IMR-90 (cell line): Measurements from ENCODE around the gene KCTD20. TPM values are rescaled to one million over a fixed set of nuclear protein-coding genes. Genes with fewer than 3 reads are reported as not detected.

ENCODE experiments used
- ATAC-seq: fragments of 200-7000 bp; cut with Tn5 transposase; 2 replicates; pipeline ENCODE4 v1.9.1; 2020; ENCODE audit warnings: low read depth, mild to moderate bottlenecking, moderate library complexity
- BruUV-seq: library from RNA; stranded (reverse); fragments of 400-500 nt; replicated peaks from 2 replicates; lab custom pipeline; 2021; lab: Mats Ljungman, UMichigan
- CTCF ChIA-PET: fragments of 300-600 bp; formaldehyde crosslinking; extraction: SDS; loops from one replicate; lab custom pipeline; 2021; ENCODE audit warnings: antibody characterized with exemption; lab: Yijun Ruan, JAX
- POLR2A ChIA-PET: fragments of 300-600 bp; sonication (Branson Sonifier 250); formaldehyde crosslinking; loops from one replicate; lab custom pipeline; 2022; ENCODE audit warnings: antibody characterized with exemption; ENCODE audit not compliant: unreplicated experiment; lab: Charles Lee
- DNase-seq: peaks from one replicate; pipeline ENCODE4 v3.0.0; 2013
- H2AFZ ChIP-seq: replicated peaks from 2 replicates; pipeline ENCODE3; 2013; ENCODE audit warnings: low read length, mild to moderate bottlenecking; ENCODE audit not compliant: poor library complexity
- H2AK5ac ChIP-seq: 2 replicates; pipeline ENCODE4 v1.6.1; 2013; ENCODE audit warnings: low read depth, low read length, inconsistent platforms
- H2AK9ac ChIP-seq: replicated peaks from 2 replicates; pipeline ENCODE3; 2013; ENCODE audit warnings: mild to moderate bottlenecking, low read depth, low read length, moderate library complexity; ENCODE audit not compliant: poor library complexity
- H2BK120ac ChIP-seq: 2 replicates; pipeline ENCODE4 v1.6.1; 2013; ENCODE audit warnings: low read depth, low read length, inconsistent platforms
- H2BK15ac ChIP-seq: 3 replicates; pipeline ENCODE4 v1.6.1; 2013; ENCODE audit warnings: low read depth, low read length, inconsistent platforms
- H2BK20ac ChIP-seq: 2 replicates; pipeline ENCODE4 v1.6.1; 2013; ENCODE audit warnings: low read depth, mild to moderate bottlenecking, inconsistent platforms, low read length, moderate library complexity
- H2BK5ac ChIP-seq: 2 replicates; pipeline ENCODE4 v1.6.1; 2013; ENCODE audit warnings: mild to moderate bottlenecking, low read depth, low read length, inconsistent platforms; ENCODE audit not compliant: poor library complexity, severe bottlenecking
- H3K14ac ChIP-seq: replicated peaks from 2 replicates; pipeline ENCODE4 v1.6.1; 2013; ENCODE audit warnings: low read depth, low read length, inconsistent platforms
- H3K18ac ChIP-seq: 2 replicates; pipeline ENCODE4 v1.6.1; 2013; ENCODE audit warnings: low read depth, low read length, control low read depth
- H3K23ac ChIP-seq: 2 replicates; pipeline ENCODE4 v1.6.1; 2013; ENCODE audit warnings: low read depth, low read length, inconsistent platforms
- H3K27ac ChIP-seq: 2 replicates; pipeline ENCODE4 v1.5.1; 2013; ENCODE audit warnings: mild to moderate bottlenecking, control low read depth, low read length; ENCODE audit not compliant: insufficient read depth
- H3K27me3 ChIP-seq: 2 replicates; pipeline ENCODE4 v1.6.1; 2013; ENCODE audit warnings: low read length; ENCODE audit not compliant: control insufficient read depth, insufficient read depth
- H3K36me3 ChIP-seq: 2 replicates; pipeline ENCODE4 v1.6.1; 2013; ENCODE audit warnings: low read length, mixed read lengths; ENCODE audit not compliant: control insufficient read depth, insufficient read depth
- H3K4ac ChIP-seq: 2 replicates; pipeline ENCODE4 v1.6.1; 2013; ENCODE audit warnings: low read depth, low read length, inconsistent platforms
- H3K4me1 ChIP-seq: 2 replicates; pipeline ENCODE4 v1.6.1; 2013; ENCODE audit warnings: low read length, mixed read lengths; ENCODE audit not compliant: control insufficient read depth, insufficient read depth
- H3K4me2 ChIP-seq: 2 replicates; pipeline ENCODE4 v1.6.1; 2013; ENCODE audit warnings: low read depth, mild to moderate bottlenecking, control low read depth, low read length, moderate library complexity
- H3K4me3 ChIP-seq: 2 replicates; pipeline ENCODE4 v1.5.1; 2013; ENCODE audit warnings: low read depth, mild to moderate bottlenecking, control low read depth, low read length, moderate library complexity; ENCODE audit not compliant: insufficient read depth
- H3K56ac ChIP-seq: 2 replicates; pipeline ENCODE4 v1.6.1; 2013; ENCODE audit warnings: low read length, inconsistent platforms; ENCODE audit not compliant: insufficient read depth; ENCODE audit errors: extremely low read depth
- H3K79me1 ChIP-seq, 2 experiments: 2 replicates each; pipeline ENCODE4 v1.6.1; 2013; ENCODE audit warnings: low read length in 2 of 2, inconsistent platforms in 1 of 2, low read depth in 1 of 2
- H3K9ac ChIP-seq: 2 replicates; pipeline ENCODE4 v1.6.1; 2013; ENCODE audit warnings: low read depth, low read length, control low read depth
- H3K9me1 ChIP-seq: 2 replicates; pipeline ENCODE4 v1.6.1; 2013; ENCODE audit warnings: low read length, inconsistent platforms; ENCODE audit not compliant: insufficient read depth
- H3K9me3 ChIP-seq: 2 replicates; pipeline ENCODE4 v1.6.1; 2013; ENCODE audit warnings: low read length; ENCODE audit not compliant: control insufficient read depth, insufficient read depth
- H4K20me1 ChIP-seq: 2 replicates; pipeline ENCODE4 v1.6.1; 2013; ENCODE audit warnings: low read length, inconsistent platforms; ENCODE audit not compliant: insufficient read depth
- H4K5ac ChIP-seq: 2 replicates; pipeline ENCODE4 v1.6.1; 2013; ENCODE audit warnings: mild to moderate bottlenecking, low read depth, low read length, control low read depth
- H4K8ac ChIP-seq, 2 experiments: 2 replicates each; pipeline ENCODE4 v1.6.1; 2013; ENCODE audit warnings: low read depth in 2 of 2, low read length in 2 of 2, control low read depth in 1 of 2, inconsistent platforms in 1 of 2
- H4K91ac ChIP-seq: 2 replicates; pipeline ENCODE4 v1.6.1; 2013; ENCODE audit warnings: low read depth, low read length, inconsistent platforms; ENCODE audit not compliant: insufficient read depth
- BHLHE40 ChIP-seq: fragments of 150-350 bp; IDR thresholded peaks from 2 replicates; pipeline ENCODE4 v1.6.1; 2016; ENCODE audit warnings: mild to moderate bottlenecking, low read depth, low read length
- CEBPB ChIP-seq: IDR thresholded peaks from 2 replicates; pipeline ENCODE4 v1.6.1; 2012; ENCODE audit warnings: low read depth, low read length, improper control_type of control experiment
- RFX5 ChIP-seq: IDR thresholded peaks from 2 replicates; pipeline ENCODE4 v1.8.0; 2012; ENCODE audit warnings: low read depth, mild to moderate bottlenecking, low read length, moderate library complexity
- WGBS, 2 experiments: methylation state at CpG; one replicate each; pipeline versions ENCODE4 v1.1.5 to v1.1.7; 2013; ENCODE audit warnings: missing lambda C conversion rate in 2 of 2; ENCODE audit not compliant: insufficient read length in 1 of 2; ENCODE audit errors: extremely low coverage in 2 of 2; 5-methylcytosine and 5-hydroxymethylcytosine counted together
- dilution Hi-C: fragments of 300-500 bp; cut with HindIII; formaldehyde crosslinking; loops from one replicate; pipeline ENCODE4 v1.14.3; 2018; ENCODE audit warnings: low sequenced_read_pairs; ENCODE audit not compliant: unreplicated experiment
- in situ Hi-C: fragments of 300-500 bp; cut with MboI; formaldehyde crosslinking; loops from 3 replicates; pipeline ENCODE4 v1.14.3; 2019; ENCODE audit warnings: low sequenced_read_pairs, inconsistent platforms, mixed read lengths
- intact Hi-C: fragments of 100-400 bp; cut with micrococcal nuclease; formaldehyde crosslinking; loops from 2 replicates; pipeline ENCODE4 v1.10.0; 2022
- polyA plus RNA-seq, 3 experiments: library from polyadenylated mRNA; depleted of rRNA; stranded (reverse); fragments of >200 nt; gene quantifications; 2 replicates each; pipeline ENCODE4 v1.2.3, GENCODE V29; 2012; ENCODE audit warnings: low replicate concordance in 1 of 3
- total RNA-seq: library from RNA; depleted of rRNA; stranded (reverse); fragments of >200 nt; gene quantifications from 2 replicates; pipeline ENCODE4 v1.2.3, GENCODE V29; 2012
- TF ChIP-seq, protein P1 (sequence below): conservative IDR thresholded peaks from 2 replicates; pipeline ENCODE4 v1.5.1; 2012; ENCODE audit warnings: mild to moderate bottlenecking, low read depth, low read length, improper control_type of control experiment

The KCTD20 gene
- total and polyA plus RNA-seq, 2 of the 4 experiments (the other 2 are of a cell fraction) = 55.4 to 150 TPM

- no peak for ATAC-seq
These were observed 27.1 kb downstream of the KCTD20 start for GRCh38 chr6:36469946-36470345.

More at GRCh38 chr6:36469946-36470345, 27.1 kb downstream of the KCTD20 start:
- intact Hi-C loops (no loop called here), in situ Hi-C loops (no loop called here), dilution Hi-C loops (no loop called here)
- POLR2A ChIA-PET = no interaction called here
- H4K8ac ChIP-seq = no peak overlapping the region
- H3K56ac ChIP-seq = no peak overlapping the region
- DNase-seq = no peak
- H3K4me1 ChIP-seq = peaks cover 3% of the 10 kb centered on the region
- no peak overlapping the region for H3K23ac ChIP-seq
- H2AK5ac ChIP-seq = no peak overlapping the region
- no peak overlapping the region for H2AFZ ChIP-seq
- H2BK120ac ChIP-seq = no peak overlapping the region
- 100% methylated on average over 1 of the region's 3 CpGs; no CpG with 5 or more reads in 1 of the 2 experiments for whole genome bisulfite sequencing, 2 experiments
- no peak overlapping the region for H3K9ac ChIP-seq
- no peak overlapping the region for H2BK20ac ChIP-seq
- H3K4ac ChIP-seq = no peak overlapping the region
- H2BK15ac ChIP-seq = no peak overlapping the region
- H3K9me3 ChIP-seq = no peaks in the 10 kb centered on the region
- no peak overlapping the region for H2BK5ac ChIP-seq
- no peak overlapping the region for H4K91ac ChIP-seq
- H3K27me3 ChIP-seq = no peaks in the 10 kb centered on the region
- H3K9me1 ChIP-seq = peaks cover 3% of the 10 kb centered on the region
- no TSS peak for BruUV-seq
- H3K27ac ChIP-seq = no peak overlapping the region
- H3K79me1 ChIP-seq = peaks cover 21 to 56% of the 10 kb centered on the region in 2 experiments
- no peak overlapping the region for H3K14ac ChIP-seq
- peaks cover 27% of the 10 kb centered on the region for H4K20me1 ChIP-seq
- H4K5ac ChIP-seq = no peak overlapping the region
- no peak overlapping the region for H3K4me2 ChIP-seq
- no peak overlapping the region for H2AK9ac ChIP-seq
- H3K4me3 ChIP-seq = no peak overlapping the region
- no peak overlapping the region for H3K18ac ChIP-seq
- H3K36me3 ChIP-seq = peaks cover 11% of the 10 kb centered on the region
- TF ChIP-seq RFX5 = no peak
- TF ChIP-seq, protein P1, sequence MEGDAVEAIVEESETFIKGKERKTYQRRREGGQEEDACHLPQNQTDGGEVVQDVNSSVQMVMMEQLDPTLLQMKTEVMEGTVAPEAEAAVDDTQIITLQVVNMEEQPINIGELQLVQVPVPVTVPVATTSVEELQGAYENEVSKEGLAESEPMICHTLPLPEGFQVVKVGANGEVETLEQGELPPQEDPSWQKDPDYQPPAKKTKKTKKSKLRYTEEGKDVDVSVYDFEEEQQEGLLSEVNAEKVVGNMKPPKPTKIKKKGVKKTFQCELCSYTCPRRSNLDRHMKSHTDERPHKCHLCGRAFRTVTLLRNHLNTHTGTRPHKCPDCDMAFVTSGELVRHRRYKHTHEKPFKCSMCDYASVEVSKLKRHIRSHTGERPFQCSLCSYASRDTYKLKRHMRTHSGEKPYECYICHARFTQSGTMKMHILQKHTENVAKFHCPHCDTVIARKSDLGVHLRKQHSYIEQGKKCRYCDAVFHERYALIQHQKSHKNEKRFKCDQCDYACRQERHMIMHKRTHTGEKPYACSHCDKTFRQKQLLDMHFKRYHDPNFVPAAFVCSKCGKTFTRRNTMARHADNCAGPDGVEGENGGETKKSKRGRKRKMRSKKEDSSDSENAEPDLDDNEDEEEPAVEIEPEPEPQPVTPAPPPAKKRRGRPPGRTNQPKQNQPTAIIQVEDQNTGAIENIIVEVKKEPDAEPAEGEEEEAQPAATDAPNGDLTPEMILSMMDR = no peak
- no peak for TF ChIP-seq CEBPB
- TF ChIP-seq BHLHE40 = no peak
- CTCF ChIA-PET = no interaction called here
